GM10847 (cell line): ENCODE data around the gene THAP4.

ENCODE experiments used
- POLR2A ChIP-seq: IDR thresholded peaks from 2 replicates; pipeline ENCODE4 v1.6.1; 2011; ENCODE audit not compliant: insufficient read length; ENCODE audit errors: extremely low read depth

THAP4 gene

DNA sequence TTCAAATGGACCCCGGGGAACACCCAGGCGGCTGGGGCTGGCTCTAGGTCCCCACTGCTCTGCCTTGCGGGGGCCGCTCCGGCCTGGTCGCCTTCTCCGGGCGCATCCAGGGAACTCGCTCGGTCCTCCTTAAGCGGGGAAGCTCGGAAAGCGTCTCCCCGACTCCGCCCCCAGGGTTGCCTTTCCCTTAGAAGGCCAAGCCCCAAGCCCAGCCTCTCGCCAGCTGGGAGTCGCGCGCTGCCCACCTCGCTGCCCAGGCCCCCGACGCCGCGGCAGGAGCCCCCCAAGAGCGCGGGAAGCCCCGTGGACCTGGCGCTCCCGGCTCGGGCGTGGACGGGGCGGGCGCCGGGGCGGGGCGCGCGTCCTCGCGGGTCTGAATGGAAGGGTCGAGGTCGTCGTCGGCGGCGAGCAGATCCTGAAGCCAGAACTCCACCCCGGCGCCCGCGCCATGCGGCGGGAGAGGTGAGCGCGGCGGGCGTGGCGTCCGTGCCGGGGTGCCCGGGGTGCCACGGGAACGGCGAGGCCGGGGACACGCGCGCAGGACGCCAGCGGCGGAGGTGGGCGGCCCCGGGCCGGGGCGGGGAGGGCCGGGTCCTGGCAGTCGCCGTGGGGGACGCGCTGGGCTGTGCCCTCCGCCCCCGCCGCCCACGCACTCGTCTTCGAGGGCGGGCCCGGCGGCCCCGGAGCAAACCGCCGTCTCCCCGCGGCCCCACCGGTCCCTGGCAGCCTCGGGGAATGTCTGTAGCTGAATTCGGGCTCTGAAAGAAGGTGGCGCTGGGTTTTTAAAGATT lies 78.2 kb downstream of the THAP4 start, which contains the start of gene BOK:
BOK (plus strand) TSS at position 214 of the 791 bp plus-strand sequence. CDS start 739 bp downstream, outside the sequence.
- TF ChIP-seq POLR2A: no peak

DNA sequence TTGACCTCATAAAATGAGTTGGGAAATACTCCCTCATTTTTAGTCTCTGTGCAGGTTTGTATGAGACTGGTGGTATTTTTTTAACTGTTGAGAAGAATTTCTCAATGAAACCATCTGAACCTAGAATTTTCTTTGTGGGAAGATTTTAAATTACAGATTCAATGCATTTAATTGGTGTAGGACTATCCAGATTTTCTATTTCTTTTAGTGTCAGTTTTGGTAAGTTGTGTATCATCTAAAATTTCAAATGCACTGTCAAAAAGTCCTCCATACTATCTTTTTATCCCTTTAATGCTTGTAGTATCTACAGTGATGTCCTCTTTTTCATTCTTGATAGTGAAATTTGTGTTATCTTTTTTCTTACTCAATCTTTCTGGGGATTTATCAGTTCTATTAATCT lies 80.2 kb downstream of the THAP4 start:
- no peak for TF ChIP-seq POLR2A

DNA sequence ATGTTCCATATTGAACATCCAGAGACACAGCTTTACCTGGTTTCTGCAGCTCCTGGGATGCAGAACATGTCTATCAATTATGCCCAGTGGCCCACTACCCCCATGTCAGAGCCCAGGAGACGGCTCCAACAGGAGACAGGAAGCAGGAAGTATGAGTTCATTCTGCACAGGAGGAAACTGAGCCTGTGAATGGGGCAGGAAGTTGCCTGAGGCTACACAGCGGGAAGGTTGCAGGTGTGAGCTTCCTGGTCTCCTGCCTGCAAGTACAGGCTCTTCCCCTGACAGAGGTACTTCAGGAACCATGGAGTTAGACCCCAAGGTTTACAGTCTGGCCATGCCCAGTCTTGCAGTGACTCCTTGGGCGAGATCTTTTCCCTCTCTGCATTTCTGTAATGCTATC lies 81.2 kb downstream of the THAP4 start:
- TF ChIP-seq POLR2A: no peak

DNA sequence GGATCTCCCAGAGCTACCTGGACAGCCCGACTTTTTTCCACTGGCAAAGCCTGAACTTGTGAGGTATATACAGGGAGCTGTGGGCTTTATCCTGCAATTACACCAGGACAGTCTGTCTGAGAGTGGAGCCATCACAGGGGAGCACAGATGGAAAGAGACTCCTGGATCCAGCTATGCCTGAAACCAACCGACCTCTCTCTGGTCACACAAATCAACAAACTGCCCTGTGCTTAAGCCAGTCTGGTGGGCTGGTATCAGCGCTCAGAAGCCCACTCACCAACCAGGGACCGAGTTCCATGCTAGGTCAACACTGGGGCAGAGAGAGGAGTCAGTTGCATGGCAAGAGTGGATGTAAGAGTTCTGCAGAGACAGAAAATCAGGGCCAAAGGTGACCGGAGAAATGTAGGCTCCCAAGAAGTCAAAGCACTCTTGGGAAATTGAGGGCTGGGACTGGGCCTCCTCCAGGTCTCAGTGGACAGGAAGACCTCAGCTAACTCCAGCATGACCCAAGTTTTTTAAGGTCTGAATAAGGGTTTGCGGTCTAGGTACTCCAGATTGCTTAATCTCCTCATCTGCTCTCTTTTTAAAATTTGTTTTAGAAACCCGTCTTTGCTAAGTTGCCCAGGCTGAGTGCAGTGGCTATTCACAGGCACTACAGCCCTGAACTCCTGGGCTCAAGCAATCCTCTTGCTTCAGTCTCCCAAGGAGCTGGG lies 82.2 kb downstream of the THAP4 start:
- TF ChIP-seq POLR2A: no peak

DNA sequence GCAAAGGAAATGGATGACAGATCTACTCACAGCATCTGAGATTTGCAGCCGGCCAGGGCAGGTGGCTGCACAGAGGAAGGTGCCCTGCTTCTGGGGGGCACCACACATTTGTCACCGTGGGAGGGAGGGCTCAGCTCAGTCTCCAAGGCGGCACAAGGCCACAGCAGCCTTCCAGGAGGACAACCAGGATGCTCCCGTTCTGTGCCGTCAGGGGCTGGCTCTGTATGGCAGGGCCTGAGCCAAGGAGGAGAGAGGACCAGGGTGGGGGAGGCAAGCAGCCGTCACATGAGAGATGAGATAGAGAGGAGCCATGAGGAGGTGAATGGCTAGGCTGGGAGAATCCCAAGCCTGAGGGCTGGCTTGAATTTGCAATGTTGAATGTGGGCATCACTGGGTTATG lies 83.0 kb downstream of the THAP4 start:
- no peak for TF ChIP-seq POLR2A

DNA sequence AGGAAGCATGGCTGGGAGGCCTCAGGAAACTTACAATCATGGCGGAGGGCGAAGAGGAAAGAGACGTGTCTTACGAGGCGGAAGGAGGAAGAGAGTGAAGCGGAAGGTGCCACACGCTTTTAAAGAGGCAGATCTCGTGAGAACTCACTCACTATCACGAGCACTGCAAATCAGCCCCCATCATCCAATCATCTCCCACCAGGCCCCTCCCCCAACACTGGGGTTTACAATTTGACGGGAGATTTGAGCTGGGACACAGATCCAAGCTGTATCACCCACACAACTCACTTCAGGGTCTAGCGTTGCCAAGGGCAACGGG lies 83.5 kb downstream of the THAP4 start:
- no peak for TF ChIP-seq POLR2A

DNA sequence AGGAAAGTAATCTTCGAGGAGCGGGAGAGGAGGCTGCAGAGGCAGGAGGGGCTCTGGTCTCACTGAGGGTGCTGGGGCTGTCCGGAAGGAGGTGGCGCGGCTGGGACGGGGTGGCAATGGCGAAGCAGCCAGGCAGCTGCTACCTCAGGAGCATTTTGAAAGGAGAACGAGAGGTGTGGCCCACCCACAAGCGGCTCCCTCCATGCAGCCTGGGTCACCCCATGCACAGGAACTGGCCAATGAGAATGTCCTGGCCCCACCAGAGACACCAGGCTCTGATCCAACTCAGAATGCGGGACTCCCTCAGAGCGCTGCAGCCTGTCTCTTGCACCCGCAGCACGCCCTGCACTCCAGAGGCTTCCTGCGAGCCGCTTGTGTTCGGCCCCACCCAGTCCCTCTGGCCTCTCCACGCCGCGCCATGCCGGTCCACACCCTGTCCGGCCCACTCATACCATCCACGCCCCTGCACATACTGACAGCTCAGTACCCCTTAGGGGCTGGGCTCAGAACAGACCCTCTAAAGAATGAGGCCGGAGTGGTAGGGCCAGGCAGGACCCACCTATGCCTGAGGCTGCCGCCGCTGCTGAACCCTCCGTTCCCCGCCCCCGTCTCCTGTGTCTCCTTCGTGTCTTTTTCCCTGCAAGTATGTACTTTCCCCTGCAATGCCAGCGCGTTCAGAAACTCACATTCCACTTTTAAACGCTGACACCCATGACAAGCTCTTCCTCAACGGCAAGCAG lies 84.8 kb downstream of the THAP4 start:
- TF ChIP-seq POLR2A: no peak

DNA sequence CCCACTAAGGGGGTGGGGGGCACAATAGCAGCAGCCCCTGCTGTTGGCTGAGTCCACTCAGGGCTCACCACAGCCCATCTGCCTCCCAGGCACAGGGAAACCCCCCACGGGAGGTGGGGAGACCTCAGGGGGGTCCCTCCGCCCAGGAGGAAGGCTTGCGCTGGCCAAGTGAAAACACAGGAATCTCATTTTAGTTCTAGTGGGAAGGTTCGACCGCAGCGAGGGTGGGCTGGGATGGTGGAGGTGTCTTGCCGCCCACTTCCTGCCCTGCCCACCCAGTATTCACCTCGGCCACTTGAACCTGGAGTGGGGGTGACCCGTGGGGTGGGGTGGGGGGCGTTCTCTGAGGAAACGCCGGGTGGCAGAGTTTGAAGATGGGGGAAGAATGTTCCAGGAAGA lies 85.4 kb downstream of the THAP4 start:
- TF ChIP-seq POLR2A: no peak

DNA sequence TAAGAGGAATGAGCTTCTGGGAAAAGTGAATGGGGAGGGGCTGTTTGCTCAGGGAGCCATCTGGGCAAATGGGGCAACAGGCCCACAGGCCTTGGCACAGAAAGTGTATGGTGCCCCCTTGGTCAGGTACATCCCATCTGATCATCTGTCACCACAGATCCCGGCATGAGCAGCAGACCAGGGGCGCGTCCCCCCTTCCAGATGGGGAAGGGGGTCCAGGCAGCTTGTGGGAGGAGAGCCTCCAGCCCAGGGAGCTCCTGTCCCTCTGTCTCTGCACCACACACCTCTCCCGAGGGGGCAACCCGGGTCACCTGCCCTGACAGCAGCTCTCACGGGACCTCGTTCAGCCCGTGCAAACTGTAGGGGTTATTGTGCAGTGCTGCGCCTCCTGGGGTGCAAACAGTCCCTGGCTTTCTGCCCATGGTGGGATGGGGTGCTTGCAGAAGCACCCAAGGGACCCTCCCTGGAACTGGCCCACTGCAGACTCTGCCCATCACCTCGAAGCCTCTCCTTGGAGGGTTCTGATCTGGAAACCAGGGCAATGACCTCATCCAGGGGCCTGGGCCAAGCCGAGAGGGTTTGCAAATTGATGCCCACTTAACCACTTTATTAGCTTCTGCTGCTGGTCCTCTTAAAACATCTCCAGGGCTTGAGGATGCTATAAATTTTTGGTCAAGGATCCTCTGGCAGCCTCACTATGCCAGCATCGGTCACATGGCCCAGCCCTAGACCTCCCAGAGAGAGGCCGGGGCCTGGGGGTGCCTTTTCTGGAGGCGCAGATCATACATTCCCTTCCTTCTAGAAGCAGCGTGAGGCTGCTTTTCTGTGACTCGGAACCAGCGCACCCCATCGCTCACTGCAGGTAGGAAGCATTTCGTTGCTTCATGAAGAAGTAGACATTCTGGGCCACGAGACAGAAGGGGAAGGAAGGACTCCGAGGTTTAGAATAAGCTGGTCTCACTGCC lies 86.1 kb downstream of the THAP4 start:
- TF ChIP-seq POLR2A: no peak

DNA sequence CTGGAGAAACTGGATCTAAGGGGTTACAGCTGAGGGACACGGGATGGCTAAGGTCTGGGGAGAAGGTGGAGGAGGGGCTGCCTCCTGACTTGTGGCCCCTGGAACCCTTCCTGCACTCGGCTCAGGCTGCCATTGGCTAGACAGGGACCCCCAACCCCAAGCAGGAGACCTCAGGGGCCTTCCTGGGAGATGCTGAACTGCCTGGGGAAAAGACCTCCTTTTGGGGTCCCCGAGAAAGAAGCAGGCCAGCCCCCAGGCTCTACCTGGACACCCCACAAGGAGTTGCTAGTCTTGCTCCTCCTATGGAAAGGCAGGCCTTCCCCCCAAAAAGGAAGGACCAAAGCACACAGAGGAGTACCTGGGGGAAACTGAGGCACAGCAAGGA lies 88.5 kb downstream of the THAP4 start:
- TF ChIP-seq POLR2A: no peak

DNA sequence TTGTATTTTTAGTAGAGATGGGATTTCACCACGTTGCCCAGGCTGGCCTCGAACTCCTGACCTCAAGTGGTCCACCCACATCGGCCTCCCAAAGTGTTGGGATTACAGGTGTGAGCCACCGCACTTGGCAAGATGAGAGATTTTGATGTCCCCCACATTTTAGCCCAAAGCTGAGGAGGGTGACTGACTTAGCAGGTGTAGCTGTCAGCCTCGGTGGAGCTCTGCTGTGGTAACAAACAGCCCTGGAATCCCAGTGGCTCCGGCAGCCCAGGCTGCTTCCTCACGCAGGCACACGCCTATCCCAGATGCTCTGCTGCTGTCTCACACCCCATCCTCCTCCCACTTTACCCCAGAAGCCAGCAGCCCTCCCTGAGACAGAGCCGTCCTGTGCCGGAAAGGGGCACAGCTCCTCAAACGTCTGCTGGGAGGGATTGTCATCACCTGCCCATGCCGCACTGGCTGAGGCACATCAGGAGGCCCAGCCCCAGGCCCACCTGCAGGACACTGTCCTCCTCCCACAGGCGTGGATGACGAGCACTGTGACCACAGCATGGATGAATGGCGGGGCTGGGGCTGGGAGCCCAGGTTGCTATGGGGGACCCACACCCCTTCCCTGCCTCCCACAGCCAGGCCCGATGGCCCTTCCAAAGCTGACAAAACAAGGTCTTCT lies 89.0 kb downstream of the THAP4 start:
- no peak for TF ChIP-seq POLR2A

DNA sequence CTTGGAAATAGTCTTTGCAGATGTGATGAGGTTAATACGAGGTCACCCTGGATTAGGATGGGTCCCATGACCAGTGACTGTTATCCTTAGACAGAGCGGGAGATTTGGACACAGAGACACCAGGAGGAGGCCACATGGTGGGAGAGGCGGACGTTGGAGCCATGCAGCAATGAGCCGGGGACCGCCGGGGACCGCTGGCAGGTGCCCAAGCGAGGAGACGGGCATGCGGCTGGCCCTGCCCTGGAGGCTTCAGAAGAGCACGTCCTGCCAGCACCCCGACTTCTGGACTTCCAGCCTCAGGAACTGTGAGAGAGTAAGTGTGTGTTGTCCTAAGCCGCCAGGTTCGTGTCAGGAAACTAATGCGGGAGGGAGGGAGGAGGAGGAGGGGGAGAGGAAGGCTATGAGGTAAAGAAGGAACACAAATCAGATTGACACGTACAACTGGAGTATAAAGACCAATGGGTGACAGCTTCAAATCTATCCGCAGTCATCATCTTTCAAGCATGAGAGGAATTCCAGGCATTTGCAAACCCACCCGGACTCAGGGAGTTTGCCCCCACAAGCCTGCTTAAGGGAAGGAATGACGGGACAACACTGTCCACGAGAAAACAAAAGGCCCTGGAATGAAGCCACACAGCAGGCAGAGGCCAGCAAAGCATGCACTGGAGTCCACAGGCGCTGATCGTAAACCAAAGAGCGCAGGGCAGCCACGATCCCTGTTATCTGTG lies 90.0 kb downstream of the THAP4 start:
- no peak for TF ChIP-seq POLR2A

DNA sequence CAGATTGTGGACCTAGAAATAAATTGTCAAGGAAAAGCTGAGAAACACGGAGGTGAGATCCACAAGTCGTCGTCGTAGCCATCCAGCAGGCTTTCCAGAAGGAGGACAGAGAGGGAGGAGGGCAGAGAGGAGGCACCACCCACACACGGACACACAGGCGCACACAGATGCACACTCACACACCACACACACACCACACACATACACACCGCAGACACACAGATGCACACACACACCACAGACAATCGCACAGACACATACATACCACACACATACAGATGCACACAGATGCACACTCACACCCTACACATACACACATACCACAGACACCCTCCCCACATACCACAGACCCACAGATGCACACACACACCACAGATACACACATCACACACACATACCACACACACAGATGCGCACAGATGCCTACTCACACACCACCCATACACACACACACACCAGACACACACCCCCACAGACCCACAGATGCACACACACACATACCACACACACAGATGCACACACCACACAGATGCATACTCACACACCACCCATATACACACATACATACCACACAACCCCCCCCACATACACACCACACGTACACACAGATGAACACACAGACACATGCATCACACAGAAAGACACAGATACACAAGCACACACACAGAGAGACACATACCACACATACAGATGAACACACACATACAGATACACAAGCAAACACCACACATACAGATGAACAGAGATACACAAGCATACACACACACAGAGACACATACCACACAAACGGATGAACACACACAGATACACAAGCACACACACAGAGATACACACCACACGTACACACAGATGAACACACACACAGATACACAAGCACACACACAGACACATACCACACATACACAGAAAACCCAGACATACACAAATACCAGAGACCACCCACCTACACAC lies 91.2 kb downstream of the THAP4 start:
- TF ChIP-seq POLR2A: no peak
